NCI-H1105 treated with DMSO at 0.1 percent for 48 hours (cell line): ENCODE measurements around the gene GP2.

Experiments used
- DNase-seq: peaks from one replicate; lab custom pipeline; 2025; lab: John Stamatoyannopoulos, UW

GP2 gene

GRCh38 chr16:20306401-20306800, 20.9 kb downstream of the GP2 start:
- no peak for DNase-seq

- no peak for DNase-seq
Observed at GRCh38 chr16:20303012-20303411, 24.3 kb downstream of the GP2 start.

- DNase-seq: no peak
Observed at GRCh38 chr16:20302389-20302788, 24.9 kb downstream of the GP2 start.

- DNase-seq: no peak
Observed at GRCh38 chr16:20301840-20302239, 25.5 kb downstream of the GP2 start.

- peak; percentile 17 for DNase-seq
Observed at GRCh38 chr16:20300312-20301097, 26.8 kb downstream of the GP2 start.

GRCh38 chr16:20298452-20298851, 28.9 kb downstream of the GP2 start:
- DNase-seq: no peak

GRCh38 chr16:20291208-20292206, 35.8 kb downstream of the GP2 start:
- peak; percentile 55 for DNase-seq

- DNase-seq: no peak
Observed at GRCh38 chr16:20289571-20289970, 37.7 kb downstream of the GP2 start.

GRCh38 chr16:20285993-20286499, 41.3 kb downstream of the GP2 start:
- DNase-seq: no peak

- DNase-seq: no peak
Observed at GRCh38 chr16:20280259-20280658, 47.1 kb downstream of the GP2 start.

- DNase-seq: no peak
Observed at GRCh38 chr16:20271893-20272292, 55.4 kb downstream of the GP2 start.

GRCh38 chr16:20268409-20268808, 58.9 kb downstream of the GP2 start:
- DNase-seq: no peak

GRCh38 chr16:20265019-20265418, 62.3 kb downstream of the GP2 start:
- DNase-seq: no peak

GRCh38 chr16:20263138-20263855, 64.0 kb downstream of the GP2 start:
- DNase-seq: no peak

GRCh38 chr16:20262248-20262647, 65.1 kb downstream of the GP2 start:
- DNase-seq: no peak

GRCh38 chr16:20260215-20261009, 66.9 kb downstream of the GP2 start:
- DNase-seq: no peak
